KMS-11 (cell line): ENCODE measurements around the gene DEFB119.
"Not testable (repeated sequence)": the region's sequence is repeated elsewhere in the genome, so short reads cannot be mapped to it uniquely, and the experiment has no call there.

Experiments used
- H2AFZ ChIP-seq: fragments of 200-600 bp; sonication (generic); 2 replicates; pipeline ENCODE4 v1.6.1; 2016; ENCODE audit warnings: antibody characterized with exemption, mixed run types, low read depth
- H3K27ac ChIP-seq: fragments of 200-600 bp; sonication (generic); 2 replicates; pipeline ENCODE4 v1.6.1; 2016; ENCODE audit warnings: mild to moderate bottlenecking, mixed run types
- H3K27me3 ChIP-seq: fragments of 200-600 bp; sonication (generic); 2 replicates; pipeline ENCODE4 v1.6.1; 2017; ENCODE audit warnings: mild to moderate bottlenecking, low read depth, mixed run types, moderate library complexity; ENCODE audit not compliant: insufficient read depth
- H3K36me3 ChIP-seq: fragments of 200-600 bp; sonication (generic); 2 replicates; pipeline ENCODE4 v1.6.1; 2017; ENCODE audit warnings: mild to moderate bottlenecking, mixed run types; ENCODE audit not compliant: insufficient read depth
- H3K4me1 ChIP-seq: fragments of 200-600 bp; sonication (generic); 2 replicates; pipeline ENCODE4 v1.6.1; 2016; ENCODE audit warnings: mild to moderate bottlenecking, low read depth, mixed run types; ENCODE audit not compliant: poor library complexity, severe bottlenecking
- H3K4me2 ChIP-seq: fragments of 200-600 bp; sonication (generic); 2 replicates; pipeline ENCODE4 v1.7.0; 2016; ENCODE audit warnings: mild to moderate bottlenecking, mixed run types
- H3K4me3 ChIP-seq: fragments of 200-600 bp; sonication (generic); IDR thresholded peaks from 2 replicates; pipeline ENCODE4 v1.6.1; 2017; ENCODE audit warnings: low read depth, low read length, mixed read lengths; ENCODE audit not compliant: insufficient read depth
- H3K79me2 ChIP-seq: fragments of 200-600 bp; sonication (generic); 2 replicates; pipeline ENCODE4 v1.6.1; 2016; ENCODE audit warnings: low read depth, mixed run types; ENCODE audit not compliant: insufficient read depth
- H3K9ac ChIP-seq: fragments of 200-600 bp; sonication (generic); 2 replicates; pipeline ENCODE4 v1.6.1; 2016; ENCODE audit warnings: mild to moderate bottlenecking, mixed run types
- H4K20me1 ChIP-seq: fragments of 200-600 bp; sonication (generic); 2 replicates; pipeline ENCODE4 v1.6.1; 2016; ENCODE audit warnings: mild to moderate bottlenecking, mixed run types; ENCODE audit not compliant: insufficient read depth
- CTCF ChIP-seq: fragments of 200-600 bp; sonication (generic); conservative IDR thresholded peaks from 2 replicates; pipeline ENCODE4 v1.6.1; 2017; ENCODE audit warnings: low read depth, mild to moderate bottlenecking, antibody characterized with exemption, low read length, moderate library complexity, mixed read lengths

The DEFB119 gene

GRCh38 chr20:31368301-31368700 is 22.1 kb downstream of the DEFB119 start, which contains the start of gene DEFB118:
Gene DEFB118, plus strand, starts transcription at chr20:31368601. Its CDS starts 50 bp downstream, at chr20:31368651.
- H3K27ac ChIP-seq, result no peak within 1 kb of the TSS
- no peak within 1 kb of the TSS for H3K4me2 ChIP-seq
- H3K79me2 ChIP-seq, result no peaks in the 10 kb centered on the region
- no peaks in the 10 kb centered on the region for H4K20me1 ChIP-seq
- H3K9ac ChIP-seq, result no peak within 1 kb of the TSS
- no peaks in the 10 kb centered on the region for H3K27me3 ChIP-seq
- no peaks in the 10 kb centered on the region for H3K36me3 ChIP-seq
- TF ChIP-seq CTCF, result no peak
- no peaks in the 10 kb centered on the region for H3K4me1 ChIP-seq
- no peak within 1 kb of the TSS for H2AFZ ChIP-seq
- H3K4me3 ChIP-seq, result no peak within 1 kb of the TSS

DNA sequence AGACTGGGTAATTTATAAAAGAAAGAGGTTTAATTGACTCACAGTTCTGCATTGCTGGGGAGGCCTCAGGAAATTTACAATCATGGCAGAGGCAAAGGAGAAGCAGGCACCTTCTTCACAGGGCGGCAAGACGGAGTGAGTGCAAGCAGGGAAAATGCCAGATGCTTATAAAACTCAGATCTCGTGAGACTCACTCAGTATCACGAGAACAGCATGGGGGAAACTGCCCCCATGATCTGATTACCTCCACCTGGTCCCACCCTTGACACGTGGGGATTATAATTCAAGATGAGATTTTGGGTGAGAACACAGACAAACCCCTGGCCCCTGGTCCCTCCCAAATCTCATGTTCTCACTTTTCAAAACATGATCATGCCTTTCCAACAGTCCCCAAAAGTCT is 26.1 kb downstream of the DEFB119 start:
- not testable (repeated sequence) for H3K4me3 ChIP-seq, H3K27me3 ChIP-seq, H3K36me3 ChIP-seq, H4K20me1 ChIP-seq, H3K79me2 ChIP-seq, H2AFZ ChIP-seq, H3K9ac ChIP-seq, H3K4me1 ChIP-seq, H3K4me2 ChIP-seq, H3K27ac ChIP-seq

- Histone ChIP-seq H3K27ac (no peak overlapping the region), H3K4me1 (no peaks in the 10 kb centered on the region), H3K79me2 (no peaks in the 10 kb centered on the region), H3K4me2 (no peak overlapping the region), H3K4me3 (no peak overlapping the region), H4K20me1 (no peaks in the 10 kb centered on the region), H3K36me3 (no peaks in the 10 kb centered on the region), H3K27me3 (no peaks in the 10 kb centered on the region), H3K9ac (no peak overlapping the region), H2AFZ (no peak overlapping the region)
- TF ChIP-seq CTCF, result no peak
Measured at GRCh38 chr20:31363295-31363694, 27.1 kb downstream of the DEFB119 start.

GRCh38 chr20:31355981-31356380 is 34.4 kb downstream of the DEFB119 start:
- Histone ChIP-seq H4K20me1 (no peaks in the 10 kb centered on the region), H3K4me2 (no peak overlapping the region), H3K4me3 (no peak overlapping the region), H3K36me3 (no peaks in the 10 kb centered on the region), H3K79me2 (no peaks in the 10 kb centered on the region), H3K9ac (no peak overlapping the region), H3K27me3 (no peaks in the 10 kb centered on the region), H3K27ac (no peak overlapping the region), H2AFZ (no peak overlapping the region), H3K4me1 (no peaks in the 10 kb centered on the region)
- no peak for TF ChIP-seq CTCF

DNA sequence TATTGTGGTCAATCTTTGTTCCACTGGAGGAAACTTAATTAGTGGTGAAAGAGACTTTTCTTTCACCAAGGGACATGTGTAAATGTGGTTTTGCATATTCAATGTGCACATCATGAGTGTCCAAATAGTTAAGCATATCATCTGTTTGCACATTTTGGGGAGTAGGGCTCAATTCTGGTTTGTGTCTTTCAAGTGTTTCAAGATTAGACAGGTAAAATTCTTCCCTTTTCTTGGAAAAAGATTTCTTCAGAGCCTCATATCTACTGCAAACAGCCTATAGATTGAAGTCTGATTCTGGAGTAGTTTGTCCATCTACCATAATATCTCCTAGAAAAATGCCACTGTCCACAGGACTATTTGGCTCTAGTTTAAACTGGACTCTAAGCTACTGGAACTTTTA is 48.9 kb downstream of the DEFB119 start:
- Histone ChIP-seq H3K4me2 (no peak overlapping the region), H3K9ac (no peak overlapping the region), H3K4me3 (no peak overlapping the region), H3K27ac (no peak overlapping the region), H2AFZ (no peak overlapping the region), H3K79me2 (no peaks in the 10 kb centered on the region), H4K20me1 (no peaks in the 10 kb centered on the region), H3K4me1 (no peaks in the 10 kb centered on the region), H3K36me3 (no peaks in the 10 kb centered on the region), H3K27me3 (no peaks in the 10 kb centered on the region)
- no peak for TF ChIP-seq CTCF
